Tibial nerve (tissue), 4 donors: ENCODE data around the gene METTL8. TPM values are rescaled to one million over a fixed set of nuclear protein-coding genes. Genes with fewer than 3 reads are reported as not detected.

Source experiments
- DNase-seq, 2 donors: peaks; one replicate each; pipeline ENCODE4 v3.0.0-alpha.2; 2019; ENCODE audit warnings: low spot score in 2 of 2
- H3K27ac ChIP-seq, 4 donors: fragments of 200-600 bp; sonication (generic) in 3 of 4; one replicate each; pipeline ENCODE4 v1.5.1; 2017 to 2019; ENCODE audit warnings: mild to moderate bottlenecking in 1 of 4
- H3K27me3 ChIP-seq, 2 donors: fragments of 200-600 bp; sonication (generic) in 1 of 2; one replicate each; pipeline versions ENCODE4 v1.5.1 to v1.6.0; 2017 to 2019
- H3K36me3 ChIP-seq, 3 donors: fragments of 200-600 bp; sonication (generic); one replicate each; pipeline ENCODE4 v1.5.1; 2018 to 2019
- H3K4me1 ChIP-seq, 4 donors: fragments of 200-600 bp; sonication (generic) in 3 of 4; one replicate each; pipeline ENCODE4 v1.5.1; 2017 to 2019
- H3K4me3 ChIP-seq, 4 donors: fragments of 200-600 bp; sonication (generic) in 3 of 4; one replicate each; pipeline ENCODE4 v1.5.1; 2017 to 2019; ENCODE audit warnings: mild to moderate bottlenecking in 1 of 4, moderate library complexity in 1 of 4
- H3K9me3 ChIP-seq, 4 donors: fragments of 200-600 bp; sonication (generic) in 3 of 4; one replicate each; pipeline ENCODE4 v1.5.1; 2017 to 2019
- EP300 ChIP-seq, 2 donors: sonication (generic); formaldehyde crosslinking; IDR thresholded peaks; one replicate each; pipeline ENCODE4 v1.6.1; 2017; ENCODE audit warnings: antibody characterized with exemption in 2 of 2, mild to moderate bottlenecking in 1 of 2
- POLR2A ChIP-seq, 2 donors: fragments of 450-650 bp; IDR thresholded peaks; one replicate each; pipeline ENCODE4 v1.6.1; 2017; ENCODE audit warnings: antibody characterized with exemption in 2 of 2, mild to moderate bottlenecking in 2 of 2, moderate library complexity in 2 of 2
- WGBS, 2 donors: methylation state at CpG; one replicate each; pipeline ENCODE4 v1.1.5; 2018; 5-methylcytosine and 5-hydroxymethylcytosine counted together
- total RNA-seq, 4 donors: library from RNA; depleted of rRNA; stranded (reverse); fragments of >200 nt; gene quantifications; one replicate each; pipeline ENCODE4 v1.1.0, GENCODE V29; 2016
- TF ChIP-seq, protein P1 (sequence below), 5 experiments: fragments of 200-600 bp in 3 of 5; fragments of 450-650 bp in 2 of 5; sonication (generic) in 3 of 5; IDR thresholded peaks; one replicate each; pipeline ENCODE4 v1.5.1; 2016 to 2019; ENCODE audit warnings: antibody characterized with exemption in 5 of 5, mild to moderate bottlenecking in 3 of 5, moderate library complexity in 2 of 5

METTL8 gene
- total RNA-seq, 4 donors from 2014 or later: 13.5 to 27.9 (median 20.7) TPM

DNA sequence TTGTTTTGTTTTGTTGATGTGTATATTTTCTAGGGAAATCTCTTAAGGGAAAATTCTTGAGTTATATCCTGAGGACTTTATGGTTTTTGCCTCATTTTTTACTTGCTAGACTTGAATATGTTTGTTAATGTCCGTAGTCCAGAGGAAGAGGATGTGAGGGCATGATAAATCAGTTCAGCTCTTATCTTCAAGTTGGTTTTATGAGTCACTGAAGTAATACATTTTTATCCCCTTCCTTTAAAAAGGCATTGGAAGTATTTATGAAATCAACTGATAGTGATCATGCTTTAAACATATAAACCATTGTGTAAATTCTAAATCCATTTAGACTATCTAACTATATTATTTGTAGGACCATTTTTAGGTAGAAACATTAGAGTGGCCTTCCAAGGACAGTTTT, 44.6 kb upstream of the METTL8 start:
- Histone ChIP-seq H3K27ac (no peak overlapping the region), H3K27me3 (no peaks in the 10 kb centered on the region), H3K9me3 (no peaks in the 10 kb centered on the region), H3K36me3 (peaks cover 0 to 63% (median 0%) of the 10 kb centered on the region in 3 donors), H3K4me3 (no peak overlapping the region), H3K4me1 (peaks cover 0 to 5% (median 0%) of the 10 kb centered on the region in 4 donors)
- no peak for TF ChIP-seq EP300 (IDR thresholded peaks at IDR 0.05)
- TF ChIP-seq, protein P1, sequence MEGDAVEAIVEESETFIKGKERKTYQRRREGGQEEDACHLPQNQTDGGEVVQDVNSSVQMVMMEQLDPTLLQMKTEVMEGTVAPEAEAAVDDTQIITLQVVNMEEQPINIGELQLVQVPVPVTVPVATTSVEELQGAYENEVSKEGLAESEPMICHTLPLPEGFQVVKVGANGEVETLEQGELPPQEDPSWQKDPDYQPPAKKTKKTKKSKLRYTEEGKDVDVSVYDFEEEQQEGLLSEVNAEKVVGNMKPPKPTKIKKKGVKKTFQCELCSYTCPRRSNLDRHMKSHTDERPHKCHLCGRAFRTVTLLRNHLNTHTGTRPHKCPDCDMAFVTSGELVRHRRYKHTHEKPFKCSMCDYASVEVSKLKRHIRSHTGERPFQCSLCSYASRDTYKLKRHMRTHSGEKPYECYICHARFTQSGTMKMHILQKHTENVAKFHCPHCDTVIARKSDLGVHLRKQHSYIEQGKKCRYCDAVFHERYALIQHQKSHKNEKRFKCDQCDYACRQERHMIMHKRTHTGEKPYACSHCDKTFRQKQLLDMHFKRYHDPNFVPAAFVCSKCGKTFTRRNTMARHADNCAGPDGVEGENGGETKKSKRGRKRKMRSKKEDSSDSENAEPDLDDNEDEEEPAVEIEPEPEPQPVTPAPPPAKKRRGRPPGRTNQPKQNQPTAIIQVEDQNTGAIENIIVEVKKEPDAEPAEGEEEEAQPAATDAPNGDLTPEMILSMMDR (IDR thresholded peaks at IDR 0.05): no peak
- TF ChIP-seq POLR2A (IDR thresholded peaks at IDR 0.05): no peak
- DNase-seq: no peak
- 75 to 89% methylated on average over 1 of the region's 1 CpG for WGBS, 2 donors

DNA sequence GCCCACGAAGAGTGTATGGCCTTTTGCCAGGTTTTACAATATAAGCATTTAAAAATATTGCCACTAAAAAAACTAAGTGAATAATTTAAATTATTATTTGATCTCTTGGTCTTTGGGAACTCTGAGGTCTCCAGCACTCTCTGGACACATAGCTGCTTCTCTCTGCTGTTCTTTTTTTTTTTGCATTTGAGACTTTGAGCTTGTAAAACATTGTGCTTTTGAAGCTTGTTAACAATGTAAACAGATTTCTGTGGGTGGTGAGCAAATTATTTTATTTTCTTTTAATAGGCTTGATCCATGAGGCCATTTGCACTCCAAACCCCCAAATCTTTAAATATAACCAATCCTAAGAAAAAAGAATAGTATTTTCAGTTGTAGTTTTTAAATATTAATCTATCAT, 42.2 kb upstream of the METTL8 start:
- Histone ChIP-seq H3K4me3 (no peak overlapping the region), H3K4me1 (no peaks in the 10 kb centered on the region), H3K36me3 (peaks cover 0 to 73% (median 0%) of the 10 kb centered on the region in 3 donors), H3K9me3 (no peaks in the 10 kb centered on the region), H3K27me3 (no peaks in the 10 kb centered on the region), H3K27ac (no peak overlapping the region)
- TF ChIP-seq, protein P1 (IDR thresholded peaks at IDR 0.05): no peak
- TF ChIP-seq EP300 (IDR thresholded peaks at IDR 0.05): no peak
- no peak for TF ChIP-seq POLR2A (IDR thresholded peaks at IDR 0.05)
- DNase-seq: no peak
- WGBS, 2 donors: 43% methylated on average over 1 of the region's 1 CpG

DNA sequence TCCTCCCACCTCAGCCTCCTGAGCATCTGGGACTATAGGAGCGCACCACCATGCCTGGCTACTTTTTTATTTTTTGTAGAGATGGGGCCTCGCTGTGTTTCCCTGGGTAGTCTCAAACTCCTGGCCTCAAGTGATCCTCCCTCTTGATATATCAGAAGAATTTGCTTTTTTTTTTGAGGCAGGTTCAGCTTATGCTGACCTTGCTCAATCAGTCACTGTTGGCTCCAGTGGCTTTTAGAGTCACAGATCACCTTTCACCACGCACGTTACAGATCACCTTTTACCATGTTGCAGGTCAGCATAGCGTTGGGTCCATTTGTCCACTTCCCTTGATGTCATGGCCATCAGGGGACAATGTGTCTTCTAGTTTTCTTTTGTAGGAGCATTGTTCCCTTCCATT, 36.3 kb upstream of the METTL8 start:
- Histone ChIP-seq H3K36me3 (peaks cover 0 to 75% (median 5%) of the 10 kb centered on the region in 3 donors), H3K27me3 (no peaks in the 10 kb centered on the region), H3K9me3 (no peaks in the 10 kb centered on the region), H3K4me3 (no peak overlapping the region), H3K27ac (no peak overlapping the region), H3K4me1 (no peaks in the 10 kb centered on the region)
- TF ChIP-seq, protein P1 (IDR thresholded peaks at IDR 0.05): no peak
- no peak for TF ChIP-seq POLR2A (IDR thresholded peaks at IDR 0.05)
- DNase-seq: no peak
- 80 to 97% methylated on average over 5 of the region's 5 CpGs for WGBS, 2 donors

DNA sequence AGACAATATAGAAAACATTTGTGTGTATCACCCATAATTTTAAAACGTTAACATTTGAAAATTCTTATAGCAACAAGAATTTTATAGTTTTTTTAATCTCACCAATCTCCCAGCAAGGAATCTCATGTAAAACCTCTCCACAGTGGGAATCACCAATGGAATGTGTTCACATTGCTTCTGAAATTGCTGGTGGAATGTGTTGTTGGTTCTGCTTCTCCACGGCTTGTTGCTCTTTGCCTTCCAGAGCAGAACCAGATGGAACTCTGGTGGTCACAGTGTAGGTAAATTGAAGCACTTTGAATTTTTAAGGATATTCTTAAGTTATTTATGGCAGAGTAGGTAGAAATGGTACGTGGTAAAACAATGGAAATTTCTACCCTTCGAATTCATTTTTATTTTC, 35.4 kb upstream of the METTL8 start:
- WGBS, 2 donors: 89 to 91% methylated on average over 4 of the region's 4 CpGs
- no peak for TF ChIP-seq POLR2A (IDR thresholded peaks at IDR 0.05)
- TF ChIP-seq EP300 (IDR thresholded peaks at IDR 0.05): no peak
- TF ChIP-seq, protein P1 (IDR thresholded peaks at IDR 0.05): no peak
- no peaks in the 10 kb centered on the region for H3K9me3 ChIP-seq
- H3K36me3 ChIP-seq: peaks cover 0 to 69% (median 5%) of the 10 kb centered on the region in 3 donors
- no peaks in the 10 kb centered on the region for H3K4me1 ChIP-seq
- H3K4me3 ChIP-seq: no peak overlapping the region
- no peak for DNase-seq
- H3K27me3 ChIP-seq: no peaks in the 10 kb centered on the region
- H3K27ac ChIP-seq: no peak overlapping the region

DNA sequence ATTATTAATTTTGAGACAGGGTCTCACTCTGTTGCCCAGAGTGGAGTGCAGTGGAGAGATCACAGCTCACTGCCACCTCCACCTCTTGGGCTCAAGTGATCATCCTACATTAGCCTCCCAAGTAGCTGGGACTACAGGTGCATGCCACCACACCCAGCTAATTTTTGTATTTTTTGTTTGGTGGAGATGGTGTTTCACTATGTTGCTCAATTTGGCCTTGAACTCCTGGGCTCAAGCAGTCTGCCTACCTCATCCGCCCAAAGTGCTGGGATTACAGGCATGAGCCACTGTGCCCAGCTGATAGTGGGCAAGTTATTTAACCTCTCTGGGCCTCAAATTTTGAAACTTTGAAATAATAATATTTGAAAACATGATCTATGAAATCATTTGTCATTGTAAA, 26.7 kb upstream of the METTL8 start:
- peaks cover 0 to 6% (median 0%) of the 10 kb centered on the region in 4 donors for H3K9me3 ChIP-seq
- H3K4me1 ChIP-seq: no peaks in the 10 kb centered on the region
- no peak for DNase-seq
- H3K27ac ChIP-seq: no peak overlapping the region
- H3K27me3 ChIP-seq: no peaks in the 10 kb centered on the region
- H3K4me3 ChIP-seq: no peak overlapping the region
- no peak for TF ChIP-seq EP300 (IDR thresholded peaks at IDR 0.05)
- TF ChIP-seq, protein P1 (IDR thresholded peaks at IDR 0.05): no peak
- no peak for TF ChIP-seq POLR2A (IDR thresholded peaks at IDR 0.05)
- peaks cover 0 to 62% (median 5%) of the 10 kb centered on the region in 3 donors for H3K36me3 ChIP-seq
- WGBS, 2 donors: 96 to 100% methylated on average over 1 of the region's 1 CpG
